GM12873 (cell line): ENCODE measurements around the gene CYB5A.

Source experiments
- TF ChIP-seq, protein P1 (sequence below): IDR thresholded peaks from 2 replicates; pipeline ENCODE4 v1.5.1; 2012; ENCODE audit warnings: low read depth, mild to moderate bottlenecking, moderate library complexity, low read length, control low read depth; ENCODE audit not compliant: insufficient read depth; ENCODE audit errors: missing control alignments

The CYB5A gene

DNA sequence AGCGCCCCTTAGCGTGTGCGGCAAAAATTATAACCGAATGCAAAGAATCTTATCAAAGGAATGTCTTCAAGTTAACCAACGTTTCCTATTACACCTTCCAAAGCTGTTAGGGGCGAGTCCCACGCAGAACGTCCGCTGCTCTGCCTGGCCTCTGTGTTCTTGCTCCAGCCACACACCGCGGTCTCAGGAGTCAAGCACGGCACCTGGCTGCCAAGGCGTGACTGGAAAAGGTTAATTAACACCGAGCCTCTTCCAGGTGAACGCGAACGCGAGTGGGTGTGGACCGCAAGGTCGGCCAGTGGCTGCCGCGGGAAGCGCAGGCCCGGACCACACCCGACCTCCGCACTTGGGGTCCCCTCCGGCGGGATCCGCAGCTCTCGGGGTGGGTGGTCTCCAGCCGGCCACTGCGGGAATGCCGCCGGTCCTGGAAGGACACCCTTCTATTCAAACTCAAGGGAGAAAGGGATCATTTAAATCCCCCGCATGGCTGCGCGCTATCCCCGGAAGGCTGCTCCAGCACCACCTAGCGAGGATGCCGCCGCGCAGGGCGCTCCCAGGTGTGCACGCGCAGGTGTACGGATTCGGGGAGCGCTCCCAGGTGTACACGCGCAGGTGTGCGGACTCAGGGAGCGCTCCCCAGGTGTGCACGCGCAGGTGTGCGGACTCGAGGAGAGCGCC is 830 bp downstream of the CYB5A start:
- TF ChIP-seq, protein P1, sequence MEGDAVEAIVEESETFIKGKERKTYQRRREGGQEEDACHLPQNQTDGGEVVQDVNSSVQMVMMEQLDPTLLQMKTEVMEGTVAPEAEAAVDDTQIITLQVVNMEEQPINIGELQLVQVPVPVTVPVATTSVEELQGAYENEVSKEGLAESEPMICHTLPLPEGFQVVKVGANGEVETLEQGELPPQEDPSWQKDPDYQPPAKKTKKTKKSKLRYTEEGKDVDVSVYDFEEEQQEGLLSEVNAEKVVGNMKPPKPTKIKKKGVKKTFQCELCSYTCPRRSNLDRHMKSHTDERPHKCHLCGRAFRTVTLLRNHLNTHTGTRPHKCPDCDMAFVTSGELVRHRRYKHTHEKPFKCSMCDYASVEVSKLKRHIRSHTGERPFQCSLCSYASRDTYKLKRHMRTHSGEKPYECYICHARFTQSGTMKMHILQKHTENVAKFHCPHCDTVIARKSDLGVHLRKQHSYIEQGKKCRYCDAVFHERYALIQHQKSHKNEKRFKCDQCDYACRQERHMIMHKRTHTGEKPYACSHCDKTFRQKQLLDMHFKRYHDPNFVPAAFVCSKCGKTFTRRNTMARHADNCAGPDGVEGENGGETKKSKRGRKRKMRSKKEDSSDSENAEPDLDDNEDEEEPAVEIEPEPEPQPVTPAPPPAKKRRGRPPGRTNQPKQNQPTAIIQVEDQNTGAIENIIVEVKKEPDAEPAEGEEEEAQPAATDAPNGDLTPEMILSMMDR: peak; percentile 4

DNA sequence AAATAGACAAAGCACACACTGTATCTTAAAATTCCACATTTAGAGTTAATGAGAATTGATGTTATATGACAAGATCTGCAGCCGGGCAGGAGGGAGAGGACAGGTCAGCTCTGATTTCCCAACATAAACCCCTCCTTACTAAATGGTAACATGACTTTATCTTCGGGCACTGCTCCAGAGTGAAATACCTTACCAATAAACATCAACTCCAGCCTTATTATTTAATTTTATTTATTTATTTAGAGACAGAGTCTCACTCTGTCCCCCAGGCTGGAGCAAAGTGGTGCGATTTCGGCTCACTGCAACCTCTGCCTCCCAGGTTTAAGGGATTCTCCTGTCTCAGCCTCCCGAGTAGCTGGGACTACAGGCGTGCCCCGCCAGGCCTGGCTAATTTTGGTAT is 1.7 kb downstream of the CYB5A start:
- TF ChIP-seq, protein P1: no peak

DNA sequence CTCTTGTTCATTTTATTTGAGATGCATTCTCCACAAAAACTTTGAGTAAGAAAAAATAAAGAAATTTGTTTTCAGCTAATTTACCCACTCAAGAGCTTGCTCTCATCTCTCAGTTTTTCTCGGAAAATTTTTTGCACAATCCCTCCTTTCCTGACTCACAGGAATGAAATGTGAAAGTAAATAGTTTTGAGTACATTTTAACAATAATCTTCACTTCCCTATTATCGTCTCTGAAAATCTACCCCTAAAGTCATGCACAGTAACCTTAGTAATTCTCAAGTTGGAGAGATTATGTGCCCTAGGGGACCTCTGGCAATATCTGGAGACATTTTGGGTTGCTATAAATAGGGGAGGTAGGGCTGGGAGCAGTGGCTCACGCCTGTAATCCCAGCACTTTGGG is 2.6 kb downstream of the CYB5A start:
- TF ChIP-seq, protein P1: no peak

GRCh38 chr18:74288730-74289129 is 3.0 kb downstream of the CYB5A start:
- TF ChIP-seq, protein P1: no peak

DNA sequence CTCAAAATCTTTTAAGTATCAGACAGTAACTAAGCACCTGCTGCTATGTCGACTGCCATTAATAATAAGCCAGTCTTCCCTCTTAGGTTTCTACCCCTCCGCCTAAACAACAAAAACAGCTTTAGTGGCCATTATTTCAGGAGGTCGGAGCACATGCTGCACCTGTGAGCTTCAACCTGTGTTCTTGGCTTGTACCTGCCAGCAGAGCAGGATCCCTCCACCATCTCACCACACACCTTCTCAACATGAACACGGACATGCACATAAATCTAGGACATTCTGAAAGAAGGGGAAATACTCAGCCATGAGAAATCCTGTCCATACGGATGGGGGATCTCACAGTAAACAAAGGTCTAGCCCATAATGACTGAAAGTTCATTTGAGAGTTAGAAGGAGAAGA is 3.7 kb downstream of the CYB5A start:
- TF ChIP-seq, protein P1: no peak

GRCh38 chr18:74286856-74287255 is 4.9 kb downstream of the CYB5A start:
- TF ChIP-seq, protein P1: no peak

- TF ChIP-seq, protein P1: no peak
Observed at GRCh38 chr18:74286106-74286855, 5.5 kb downstream of the CYB5A start.
